ENCODE results near the gene CTAGE8. TPM values are rescaled to one million over a fixed set of nuclear protein-coding genes. Genes with fewer than 3 reads are reported as not detected.
"Not testable (repeated sequence)": the region's sequence is repeated elsewhere in the genome, so short reads cannot be mapped to it uniquely, and the experiment has no call there.

CTAGE8 gene
- total and polyA plus RNA-seq, 2 donors (not counting 1 experiment from before 2014, with no cell fraction given) = 0.43 to 0.83 TPM

DNA sequence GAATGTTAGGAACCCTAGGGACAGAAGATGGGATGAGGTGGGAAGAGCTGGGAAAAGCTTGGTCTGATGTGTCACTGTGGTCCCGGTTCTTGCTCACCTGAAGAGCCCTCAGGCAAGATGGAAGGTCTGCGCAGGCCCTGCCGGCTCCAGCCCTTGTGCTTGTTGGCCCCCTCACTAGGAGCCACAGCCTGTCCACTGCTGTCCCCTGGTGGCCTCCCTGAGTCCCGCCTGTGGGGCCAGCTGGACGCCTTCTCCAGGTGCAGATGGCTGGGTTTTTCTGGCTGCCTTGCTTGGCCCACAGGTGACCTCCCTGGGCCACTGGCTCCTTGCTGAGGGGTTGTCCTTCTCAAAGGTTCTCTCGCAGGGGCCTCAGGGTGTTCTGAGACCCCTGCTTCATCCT lies 14.6 kb upstream of the CTAGE8 start:
- H3K27me3 ChIP-seq (ENCODE audit: control insufficient read depth, insufficient read depth, low read length) = not testable (repeated sequence)

DNA sequence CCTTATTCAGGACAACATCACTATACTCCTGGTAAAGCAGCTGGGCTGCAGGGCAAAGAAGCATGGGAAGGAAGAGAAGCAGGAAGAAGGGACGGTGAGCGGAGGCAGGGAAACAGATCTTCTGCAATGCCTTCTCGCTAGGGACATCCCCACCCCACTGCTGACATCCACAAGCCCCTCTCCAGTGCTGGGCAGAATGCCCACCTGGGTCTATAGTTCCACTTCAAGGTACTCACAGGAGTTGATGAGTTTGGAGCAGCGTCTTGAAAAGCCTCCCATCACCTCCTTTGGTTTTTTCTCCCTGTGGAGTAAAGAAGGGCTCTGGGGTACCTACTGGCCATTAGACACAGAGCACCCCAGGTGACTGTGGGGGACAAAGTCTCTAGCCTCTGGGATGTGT lies 13.4 kb upstream of the CTAGE8 start:
- H3K27ac ChIP-seq (ENCODE audit: insufficient read depth, low read length); H3K9me3 ChIP-seq (ENCODE audit: control insufficient read depth, insufficient read depth, low read depth, low read length); H3K79me2 ChIP-seq (ENCODE audit: control insufficient read depth, insufficient read depth, low read length); DNase-seq (ENCODE audit: low read depth in 2 of 2); H2AFZ ChIP-seq (ENCODE audit: low read length); H3K36me3 ChIP-seq (ENCODE audit: control insufficient read depth, insufficient read depth, low read length); H3K4me3 ChIP-seq (replicated peaks in 1 of 4; ENCODE audit: control extremely low read depth in 1 of 4, insufficient read depth in 1 of 4, low read depth in 3 of 4, low read length in 4 of 4); H3K4me1 ChIP-seq (ENCODE audit: control insufficient read depth, extremely low read depth, insufficient read depth, low read length); H3K27me3 ChIP-seq (ENCODE audit: control insufficient read depth, insufficient read depth, low read length); H4K20me1 ChIP-seq (ENCODE audit: control insufficient read depth, extremely low read depth, insufficient read depth, low read length); H3K9ac ChIP-seq (ENCODE audit: insufficient read depth, low read length); H3K4me2 ChIP-seq (ENCODE audit: extremely low read depth, insufficient read depth, low read length): not testable (repeated sequence)

More for the DNA sequence above, 14.6 kb upstream of the CTAGE8 start:
- not testable (repeated sequence) for H3K9ac ChIP-seq (ENCODE audit: insufficient read depth, low read length); H2AFZ ChIP-seq (ENCODE audit: low read length); H3K4me1 ChIP-seq (ENCODE audit: control insufficient read depth, extremely low read depth, insufficient read depth, low read length); H3K4me2 ChIP-seq (ENCODE audit: extremely low read depth, insufficient read depth, low read length); H3K27ac ChIP-seq (ENCODE audit: insufficient read depth, low read length); DNase-seq (ENCODE audit: low read depth in 2 of 2); H3K4me3 ChIP-seq (replicated peaks in 1 of 4; ENCODE audit: control extremely low read depth in 1 of 4, insufficient read depth in 1 of 4, low read depth in 3 of 4, low read length in 4 of 4); H4K20me1 ChIP-seq (ENCODE audit: control insufficient read depth, extremely low read depth, insufficient read depth, low read length); H3K36me3 ChIP-seq (ENCODE audit: control insufficient read depth, insufficient read depth, low read length); H3K79me2 ChIP-seq (ENCODE audit: control insufficient read depth, insufficient read depth, low read length); H3K9me3 ChIP-seq (ENCODE audit: control insufficient read depth, insufficient read depth, low read depth, low read length)

DNA sequence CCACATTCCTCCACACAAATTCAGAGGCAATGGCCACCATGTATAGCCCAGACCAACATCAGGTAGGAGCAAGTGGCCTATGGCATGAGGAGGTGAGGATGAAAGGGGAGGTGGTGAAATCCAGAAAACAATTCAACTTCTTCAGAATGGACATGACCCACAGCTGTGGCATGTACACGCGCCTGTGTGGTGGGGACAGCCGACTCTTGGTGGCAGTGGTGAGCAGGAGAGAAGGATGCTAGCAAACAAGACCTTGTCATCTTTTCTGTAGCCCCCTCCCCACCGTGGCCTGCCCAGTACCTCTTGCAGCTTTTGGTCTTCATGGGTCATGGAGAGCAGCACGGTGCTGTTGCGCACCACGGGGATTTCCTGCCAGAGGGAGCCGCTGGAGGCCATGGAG lies 12.9 kb upstream of the CTAGE8 start:
- H3K4me2 ChIP-seq (ENCODE audit: extremely low read depth, insufficient read depth, low read length); H2AFZ ChIP-seq (ENCODE audit: low read length); H4K20me1 ChIP-seq (ENCODE audit: control insufficient read depth, extremely low read depth, insufficient read depth, low read length); H3K36me3 ChIP-seq (ENCODE audit: control insufficient read depth, insufficient read depth, low read length); H3K27ac ChIP-seq (ENCODE audit: insufficient read depth, low read length); H3K4me3 ChIP-seq (replicated peaks in 1 of 4; ENCODE audit: control extremely low read depth in 1 of 4, insufficient read depth in 1 of 4, low read depth in 3 of 4, low read length in 4 of 4); H3K9me3 ChIP-seq (ENCODE audit: control insufficient read depth, insufficient read depth, low read depth, low read length); DNase-seq (ENCODE audit: low read depth in 2 of 2); H3K27me3 ChIP-seq (ENCODE audit: control insufficient read depth, insufficient read depth, low read length); H3K79me2 ChIP-seq (ENCODE audit: control insufficient read depth, insufficient read depth, low read length); H3K9ac ChIP-seq (ENCODE audit: insufficient read depth, low read length); H3K4me1 ChIP-seq (ENCODE audit: control insufficient read depth, extremely low read depth, insufficient read depth, low read length): not testable (repeated sequence)

DNA sequence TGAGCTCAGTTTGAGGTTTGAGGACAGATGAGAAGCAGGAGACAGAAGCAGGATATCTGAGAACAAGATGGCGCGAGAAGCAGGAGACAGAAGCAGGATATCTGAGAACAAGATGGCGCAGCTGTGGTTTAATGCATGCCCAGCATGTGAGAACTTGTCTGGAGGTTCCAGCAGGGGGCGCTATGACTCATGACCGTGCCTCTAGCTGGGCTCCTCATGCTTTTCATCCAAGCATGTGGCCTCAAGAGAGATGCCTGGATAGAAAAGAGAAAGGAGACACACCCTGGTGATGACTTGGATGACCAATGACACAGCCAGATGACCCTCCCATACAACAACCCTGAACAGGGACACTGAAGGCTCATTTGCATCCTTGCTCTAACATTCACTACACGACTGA lies 10.9 kb upstream of the CTAGE8 start:
- H4K20me1 ChIP-seq (ENCODE audit: control insufficient read depth, extremely low read depth, insufficient read depth, low read length); DNase-seq (ENCODE audit: low read depth in 2 of 2); H3K9me3 ChIP-seq (ENCODE audit: control insufficient read depth, insufficient read depth, low read depth, low read length); H3K4me3 ChIP-seq (replicated peaks in 1 of 4; ENCODE audit: control extremely low read depth in 1 of 4, insufficient read depth in 1 of 4, low read depth in 3 of 4, low read length in 4 of 4); H3K27me3 ChIP-seq (ENCODE audit: control insufficient read depth, insufficient read depth, low read length); H3K36me3 ChIP-seq (ENCODE audit: control insufficient read depth, insufficient read depth, low read length); H3K4me1 ChIP-seq (ENCODE audit: control insufficient read depth, extremely low read depth, insufficient read depth, low read length); H3K4me2 ChIP-seq (ENCODE audit: extremely low read depth, insufficient read depth, low read length); H3K79me2 ChIP-seq (ENCODE audit: control insufficient read depth, insufficient read depth, low read length); H3K27ac ChIP-seq (ENCODE audit: insufficient read depth, low read length); H3K9ac ChIP-seq (ENCODE audit: insufficient read depth, low read length); H2AFZ ChIP-seq (ENCODE audit: low read length): not testable (repeated sequence)

DNA sequence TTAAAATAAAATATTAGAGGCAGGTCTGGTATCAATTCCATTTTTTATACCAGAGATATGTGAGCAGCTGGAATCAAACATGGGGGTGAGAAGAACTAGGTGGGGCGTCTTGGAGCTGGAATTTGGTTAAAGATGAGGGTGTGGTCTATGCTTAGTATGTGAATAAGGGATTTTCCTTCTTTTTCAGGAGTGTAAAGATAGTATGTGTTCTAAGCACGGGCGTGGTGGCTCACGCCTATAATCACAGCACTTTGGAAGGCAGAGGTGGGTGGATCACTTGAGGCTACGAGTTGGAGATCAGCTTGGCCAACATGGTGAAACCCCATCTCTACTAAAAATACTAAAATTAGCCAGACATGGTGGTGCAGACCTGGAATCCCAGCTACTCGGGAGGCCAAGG lies 6.2 kb upstream of the CTAGE8 start:
- not testable (repeated sequence) for H3K4me1 ChIP-seq (ENCODE audit: control insufficient read depth, extremely low read depth, insufficient read depth, low read length); H3K9ac ChIP-seq (ENCODE audit: insufficient read depth, low read length); H3K79me2 ChIP-seq (ENCODE audit: control insufficient read depth, insufficient read depth, low read length)

DNA sequence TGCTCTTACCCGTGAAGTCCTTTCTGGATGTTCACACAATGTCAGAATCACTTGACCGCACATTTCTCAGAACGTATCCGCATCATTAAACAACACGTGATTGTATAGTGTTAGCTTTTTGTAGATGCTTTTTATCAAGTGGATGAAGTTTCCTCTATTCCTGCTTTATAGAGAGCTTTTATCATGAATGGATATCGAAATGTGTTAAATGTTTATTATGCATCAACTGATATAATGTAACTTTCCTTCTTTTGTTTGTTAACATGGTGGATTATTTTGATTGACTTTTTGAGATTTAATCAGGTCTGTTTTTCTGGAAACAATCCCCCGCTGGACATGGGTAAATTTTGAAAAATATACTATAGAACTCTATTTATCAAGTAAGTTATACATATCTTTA lies 4.4 kb downstream of the CTAGE8 start, which contains the start of gene OR2A7:
TSS of gene OR2A7 (minus strand) at position 101 of the 400 bp plus-strand sequence. CDS start 5,164 bp downstream, outside the sequence.
- not testable (repeated sequence) for H3K27me3 ChIP-seq (ENCODE audit: control insufficient read depth, insufficient read depth, low read length); H3K9ac ChIP-seq (ENCODE audit: insufficient read depth, low read length); H3K4me3 ChIP-seq (replicated peaks in 1 of 4; ENCODE audit: control extremely low read depth in 1 of 4, insufficient read depth in 1 of 4, low read depth in 3 of 4, low read length in 4 of 4); H2AFZ ChIP-seq (ENCODE audit: low read length); H3K36me3 ChIP-seq (ENCODE audit: control insufficient read depth, insufficient read depth, low read length); H4K20me1 ChIP-seq (ENCODE audit: control insufficient read depth, extremely low read depth, insufficient read depth, low read length); H3K9me3 ChIP-seq (ENCODE audit: control insufficient read depth, insufficient read depth, low read depth, low read length); H3K79me2 ChIP-seq (ENCODE audit: control insufficient read depth, insufficient read depth, low read length); H3K27ac ChIP-seq (ENCODE audit: insufficient read depth, low read length); DNase-seq (ENCODE audit: low read depth in 2 of 2); H3K4me1 ChIP-seq (ENCODE audit: control insufficient read depth, extremely low read depth, insufficient read depth, low read length); H3K4me2 ChIP-seq (ENCODE audit: extremely low read depth, insufficient read depth, low read length)

More for the DNA sequence above, 6.2 kb upstream of the CTAGE8 start:
- not testable (repeated sequence) for H3K4me3 ChIP-seq (replicated peaks in 1 of 4; ENCODE audit: control extremely low read depth in 1 of 4, insufficient read depth in 1 of 4, low read depth in 3 of 4, low read length in 4 of 4); H3K27ac ChIP-seq (ENCODE audit: insufficient read depth, low read length); H3K9me3 ChIP-seq (ENCODE audit: control insufficient read depth, insufficient read depth, low read depth, low read length); DNase-seq (ENCODE audit: low read depth in 2 of 2); H3K27me3 ChIP-seq (ENCODE audit: control insufficient read depth, insufficient read depth, low read length); H3K36me3 ChIP-seq (ENCODE audit: control insufficient read depth, insufficient read depth, low read length); H2AFZ ChIP-seq (ENCODE audit: low read length); H4K20me1 ChIP-seq (ENCODE audit: control insufficient read depth, extremely low read depth, insufficient read depth, low read length); H3K4me2 ChIP-seq (ENCODE audit: extremely low read depth, insufficient read depth, low read length)

DNA sequence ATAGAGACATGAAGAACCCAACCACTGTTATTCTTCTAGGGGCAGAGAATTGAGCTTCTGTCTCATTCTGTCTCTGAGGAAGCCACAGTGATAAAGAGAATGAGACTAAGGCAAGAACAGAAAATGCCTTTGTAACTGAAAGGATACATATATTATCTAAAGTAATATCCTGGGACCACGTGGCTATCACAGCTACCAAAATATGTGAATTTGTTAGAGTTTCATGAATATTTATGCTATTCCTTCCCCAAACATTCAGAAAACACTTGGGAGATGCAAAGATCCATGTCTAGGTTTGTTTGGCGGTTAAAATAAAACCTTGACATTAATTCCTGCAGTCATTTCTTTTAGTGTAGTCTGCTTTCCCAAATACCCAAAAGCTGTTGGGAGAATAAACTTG lies 7.0 kb downstream of the CTAGE8 start:
- not testable (repeated sequence) for H3K9ac ChIP-seq (ENCODE audit: insufficient read depth, low read length); H4K20me1 ChIP-seq (ENCODE audit: control insufficient read depth, extremely low read depth, insufficient read depth, low read length); H3K4me2 ChIP-seq (ENCODE audit: extremely low read depth, insufficient read depth, low read length); H3K9me3 ChIP-seq (ENCODE audit: control insufficient read depth, insufficient read depth, low read depth, low read length); H3K79me2 ChIP-seq (ENCODE audit: control insufficient read depth, insufficient read depth, low read length); H3K4me3 ChIP-seq (replicated peaks in 1 of 4; ENCODE audit: control extremely low read depth in 1 of 4, insufficient read depth in 1 of 4, low read depth in 3 of 4, low read length in 4 of 4); H3K27ac ChIP-seq (ENCODE audit: insufficient read depth, low read length); H2AFZ ChIP-seq (ENCODE audit: low read length); DNase-seq (ENCODE audit: low read depth in 2 of 2); H3K36me3 ChIP-seq (ENCODE audit: control insufficient read depth, insufficient read depth, low read length); H3K4me1 ChIP-seq (ENCODE audit: control insufficient read depth, extremely low read depth, insufficient read depth, low read length); H3K27me3 ChIP-seq (ENCODE audit: control insufficient read depth, insufficient read depth, low read length)

Data from fibroblast of lung (primary cell).